ENCODE data around the gene TBCD.
"Not testable (repeated sequence)": the region's sequence is repeated elsewhere in the genome, so short reads cannot be mapped to it uniquely, and the experiment has no call there.

The TBCD gene

DNA sequence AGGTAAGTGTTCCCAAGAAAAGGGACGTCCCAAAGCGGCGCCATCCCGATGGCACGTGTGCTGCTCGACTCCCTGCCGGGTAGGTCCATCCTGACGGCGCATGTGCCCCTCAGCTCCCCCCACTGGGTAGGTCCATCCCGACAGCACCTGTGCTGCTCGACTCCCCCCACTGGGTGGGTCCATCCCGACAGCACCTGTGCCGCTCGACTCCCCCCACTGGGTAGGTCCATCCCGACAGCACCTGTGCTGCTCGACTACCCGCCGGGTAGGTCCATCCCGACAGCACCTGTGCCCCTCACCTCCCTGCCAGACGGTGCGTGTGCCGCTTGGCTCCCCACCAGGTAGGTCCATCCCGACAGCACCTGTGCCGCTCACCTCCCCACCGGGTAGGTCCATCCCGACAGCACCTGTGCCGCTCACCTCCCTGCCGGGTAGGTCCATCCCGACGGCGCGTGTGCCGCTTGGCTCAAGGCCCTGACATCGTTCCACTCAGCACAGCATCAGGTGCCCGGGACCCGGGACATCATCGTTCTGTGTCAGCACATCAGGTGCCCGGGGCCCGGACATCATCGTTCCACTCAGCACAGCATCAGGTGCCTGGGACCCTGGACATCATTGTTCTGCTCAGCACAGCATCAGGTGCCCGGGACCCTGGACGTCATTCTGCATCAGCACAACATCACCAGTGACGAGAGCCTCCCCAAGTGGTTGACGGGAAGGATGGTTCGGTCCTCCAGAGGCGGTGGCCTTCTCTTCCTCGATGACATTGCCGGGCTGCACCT lies 22.2 kb upstream of the TBCD start:
- DNase-seq = no peak

DNA sequence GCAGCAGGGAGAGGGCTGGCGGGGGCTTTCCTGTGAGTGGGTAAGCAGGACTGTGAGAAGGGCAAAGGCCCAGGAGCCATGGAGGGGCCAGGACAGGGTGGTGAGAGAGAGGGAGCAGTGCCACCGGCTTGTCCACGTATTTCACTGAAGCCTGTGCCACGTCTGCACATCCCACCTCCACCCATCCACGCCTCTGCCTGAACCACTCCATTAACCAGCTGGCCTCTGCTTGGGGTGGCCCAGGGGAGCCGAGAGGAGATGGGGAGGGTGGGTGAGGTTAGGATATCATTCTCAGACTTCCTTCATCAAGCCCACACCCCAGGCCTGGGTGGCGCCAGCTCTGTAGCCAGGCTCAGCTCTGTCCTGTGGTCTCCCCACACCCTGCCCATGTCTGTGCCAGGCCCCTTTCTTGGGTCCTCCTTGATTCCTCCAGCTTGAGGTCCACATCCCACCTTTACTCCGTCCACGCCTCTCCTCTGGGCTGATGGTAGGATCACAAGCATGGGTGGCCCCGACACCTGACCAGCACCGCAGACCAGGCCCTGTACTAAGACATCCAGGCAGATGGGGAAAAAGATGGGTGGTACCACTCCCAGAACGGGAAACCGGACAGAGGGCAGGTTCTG lies 19.6 kb upstream of the TBCD start:
- DNase-seq = no peak

DNA sequence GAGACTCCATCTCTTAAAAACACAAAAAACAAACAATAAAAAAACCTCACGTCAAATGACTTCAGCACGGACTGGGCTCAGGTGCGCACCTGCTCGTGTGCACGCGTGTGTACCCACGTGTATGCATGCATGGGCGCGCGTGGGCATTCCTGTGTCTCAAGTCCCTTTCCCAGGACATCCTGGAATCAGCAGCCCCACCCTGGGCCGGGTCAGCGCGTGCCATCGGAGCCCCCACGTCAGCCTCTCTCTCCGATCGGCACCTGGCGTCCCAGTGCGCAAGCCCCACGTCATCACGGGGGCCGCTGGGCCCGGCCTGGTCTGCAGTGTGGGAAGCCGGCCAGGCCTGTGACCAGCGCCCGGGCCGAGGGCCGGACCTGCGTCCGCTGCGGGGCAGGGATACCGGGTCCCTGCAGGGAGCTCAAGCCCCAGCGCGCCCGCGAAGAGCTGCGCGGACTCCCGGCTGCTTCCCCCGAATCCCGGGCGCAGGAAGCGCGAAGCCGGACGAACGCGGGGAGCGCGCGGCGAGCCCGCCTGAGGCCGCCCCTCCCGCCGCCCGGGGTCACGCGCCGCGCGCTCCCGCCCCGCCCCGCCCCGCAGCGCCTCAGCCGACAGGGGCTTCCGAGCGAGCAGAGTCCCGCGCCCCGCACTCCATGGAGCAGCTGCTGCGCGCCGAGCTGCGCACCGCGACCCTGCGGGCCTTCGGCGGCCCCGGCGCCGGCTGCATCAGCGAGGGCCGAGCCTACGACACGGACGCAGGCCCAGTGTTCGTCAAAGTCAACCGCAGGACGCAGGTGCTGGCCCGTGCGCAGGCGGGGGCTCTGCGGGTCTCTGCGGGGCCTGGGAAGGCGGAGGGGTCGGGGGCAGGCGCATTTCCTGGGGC lies 16.6 kb upstream of the TBCD start, which contains the start of gene FN3K:
Gene FN3K (plus strand): TSS at position 629 of the 880 bp plus-strand sequence. CDS start 22 bp downstream, at position 651.
- DNase-seq = peak; percentile 68

DNA sequence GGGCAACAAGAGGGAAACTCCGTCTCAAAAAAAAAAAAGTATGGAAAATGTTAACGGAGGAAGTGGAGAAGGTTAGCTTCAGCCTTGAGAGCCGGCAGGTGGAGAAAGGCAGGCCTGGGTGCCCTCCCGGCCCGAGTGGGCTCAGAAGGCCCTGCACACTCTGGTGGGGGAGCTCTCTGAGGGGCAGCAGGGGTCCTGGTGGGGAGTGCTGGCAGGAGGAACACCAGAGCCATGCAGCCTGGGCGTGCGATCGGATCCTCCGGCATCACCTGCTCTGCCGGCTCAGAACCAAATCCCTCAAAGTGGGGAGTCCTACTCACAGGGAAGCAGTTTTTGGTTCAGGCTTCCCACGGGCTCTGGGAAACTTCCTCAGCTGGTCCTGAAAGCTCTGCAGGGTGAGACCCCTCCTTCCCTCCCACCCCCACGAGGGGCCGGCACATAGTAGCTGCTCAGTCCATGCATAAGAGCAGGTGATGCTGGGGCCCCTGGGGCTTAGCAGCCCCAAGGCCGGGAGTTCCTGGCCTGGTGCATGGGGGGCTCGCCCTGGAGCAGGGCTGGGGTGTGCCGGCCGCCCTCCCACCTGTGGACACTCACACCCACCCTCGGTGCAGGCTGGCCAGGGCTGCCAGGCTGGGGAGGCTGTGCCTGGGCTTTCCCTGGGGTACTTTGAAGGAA lies 15.2 kb upstream of the TBCD start:
- DNase-seq = no peak

DNA sequence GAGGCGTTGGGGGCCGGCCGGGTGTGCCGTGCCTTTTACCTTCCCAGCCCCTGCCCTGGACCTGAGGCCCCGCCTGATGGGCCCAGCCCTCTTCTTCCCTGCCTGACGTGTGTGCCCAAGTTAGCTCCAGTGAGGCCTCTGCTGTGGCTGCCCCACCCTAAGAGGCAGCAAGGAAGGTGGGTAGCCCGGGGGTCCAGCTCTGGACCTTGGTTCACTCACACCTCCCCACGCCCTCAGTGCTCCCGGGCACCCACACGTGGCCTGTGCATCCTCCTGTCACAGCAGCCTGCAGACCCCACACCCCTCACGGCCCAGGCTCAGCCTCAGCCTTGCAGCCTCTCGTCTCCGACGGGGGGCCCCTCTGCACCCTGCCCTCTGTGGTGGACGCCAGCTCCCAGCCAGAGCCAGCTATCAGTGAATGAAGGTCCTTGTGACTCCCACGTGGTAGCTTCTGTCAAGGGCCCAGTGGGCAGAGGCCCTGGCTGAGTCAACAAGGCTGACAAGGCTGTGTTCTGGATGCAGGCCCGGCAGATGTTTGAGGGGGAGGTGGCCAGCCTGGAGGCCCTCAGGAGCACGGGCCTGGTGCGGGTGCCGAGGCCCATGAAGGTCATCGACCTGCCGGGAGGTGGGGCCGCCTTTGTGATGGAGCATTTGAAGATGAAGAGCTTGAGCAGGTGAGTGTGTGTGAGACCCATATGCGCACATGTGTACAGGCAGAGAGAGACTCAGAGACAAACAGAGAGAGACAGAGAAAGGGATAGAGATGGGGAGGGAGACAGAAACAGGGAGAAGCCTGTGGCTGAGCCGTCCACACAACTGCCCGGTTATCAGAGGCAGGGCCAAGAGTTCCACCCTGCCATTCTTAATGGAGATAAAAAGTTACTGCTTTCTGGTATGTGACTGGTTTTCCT lies 13.6 kb upstream of the TBCD start:
- no peak for DNase-seq

DNA sequence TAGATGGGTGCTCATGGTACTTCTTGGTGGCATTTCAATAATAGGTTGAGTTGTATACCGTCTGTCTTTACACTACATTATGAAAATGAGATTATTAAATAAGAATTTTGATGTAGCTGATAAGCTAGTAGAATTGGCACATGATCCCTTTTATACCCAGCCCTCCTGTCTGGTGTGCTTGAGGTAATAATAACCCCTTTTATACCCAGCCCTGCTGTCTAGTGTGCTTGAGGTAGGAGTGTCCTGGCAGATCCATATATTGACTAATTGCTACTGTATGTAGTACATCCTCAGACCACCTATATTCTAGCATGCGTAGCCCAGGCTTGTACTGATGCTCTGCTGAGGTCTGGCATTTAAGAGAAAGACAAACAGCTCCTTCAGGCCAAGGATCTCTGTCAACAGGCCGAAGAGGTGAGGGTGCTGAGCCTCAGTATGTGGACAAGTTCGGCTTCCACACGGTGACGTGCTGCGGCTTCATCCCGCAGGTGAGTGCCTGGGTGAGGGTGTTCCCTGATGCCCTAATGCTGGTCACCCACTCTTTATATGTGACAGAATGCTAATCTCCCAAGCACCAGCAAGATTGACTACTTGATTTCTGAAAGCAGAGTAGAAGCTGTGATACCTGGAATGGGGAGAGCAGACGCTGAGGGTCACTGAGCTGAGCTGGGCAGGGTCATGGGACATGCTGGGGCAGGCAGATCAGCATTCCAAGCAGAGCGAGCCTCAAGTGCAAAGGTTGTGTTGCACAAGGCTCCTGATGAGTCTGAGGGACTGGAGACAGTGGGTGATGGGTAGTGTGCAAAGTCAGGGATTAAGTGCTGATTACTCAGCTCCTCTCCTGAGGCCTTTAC lies 10.7 kb upstream of the TBCD start:
- no peak for DNase-seq

DNA sequence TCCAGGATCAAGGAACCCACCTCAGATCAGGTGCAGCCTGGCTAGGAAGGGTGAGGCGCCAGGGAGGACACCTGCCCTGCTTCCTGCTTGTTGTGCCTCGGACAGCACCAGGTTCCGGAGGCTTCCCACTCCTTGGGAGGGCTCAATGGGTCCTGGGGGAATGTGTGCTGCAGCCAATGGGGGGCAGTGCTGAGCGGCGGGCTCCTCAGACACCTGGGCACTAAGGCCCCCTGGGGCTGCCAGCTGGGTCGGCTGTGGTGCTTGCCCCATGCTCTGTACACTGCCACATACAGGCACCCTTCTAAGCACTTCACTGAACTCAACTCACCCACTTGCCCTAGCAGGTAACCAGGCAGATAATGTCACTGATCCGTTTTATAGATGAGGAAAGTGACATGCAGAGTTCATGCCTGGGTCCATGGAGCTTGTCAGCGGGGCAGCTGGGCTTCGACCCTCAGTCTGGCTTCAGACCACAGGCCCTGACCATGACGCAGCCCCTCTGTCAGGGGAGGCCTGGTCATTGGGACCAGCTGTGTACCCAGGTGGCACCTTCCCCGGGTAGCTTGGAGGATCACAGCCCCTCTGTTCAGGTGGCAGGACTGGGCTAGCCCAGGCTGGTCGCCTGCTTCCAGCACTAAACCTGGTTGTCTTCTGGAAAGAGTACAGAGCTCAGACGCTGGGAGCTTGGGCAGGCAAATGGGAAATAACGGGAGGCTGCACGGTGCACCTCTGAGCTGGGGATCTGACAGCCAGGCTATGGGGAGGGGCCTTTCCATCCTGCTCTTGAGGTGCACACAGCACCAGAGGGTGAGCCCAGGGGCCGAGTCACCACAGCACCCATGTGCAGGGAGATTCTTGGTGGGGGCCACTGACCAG lies 8.3 kb upstream of the TBCD start:
- DNase-seq = no peak

DNA sequence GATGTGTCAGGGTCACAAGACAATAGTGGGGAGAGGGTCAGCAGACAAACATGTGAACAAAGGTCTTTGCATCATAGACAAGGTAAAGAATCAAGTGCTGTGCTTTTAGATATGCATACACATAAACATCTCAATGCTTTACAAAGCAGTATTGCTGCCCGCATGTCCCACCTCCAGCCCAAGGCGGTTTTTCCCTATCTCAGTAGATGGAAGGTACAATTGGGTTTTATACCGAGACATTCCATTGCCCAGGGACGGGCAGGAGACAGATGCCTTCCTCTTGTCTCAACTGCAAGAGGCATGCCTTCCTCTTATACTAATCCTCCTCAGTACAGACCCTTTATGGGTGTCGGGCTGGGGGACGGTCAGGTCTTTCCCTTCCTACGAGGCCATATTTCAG lies 7.1 kb upstream of the TBCD start:
- not testable (repeated sequence) for DNase-seq

DNA sequence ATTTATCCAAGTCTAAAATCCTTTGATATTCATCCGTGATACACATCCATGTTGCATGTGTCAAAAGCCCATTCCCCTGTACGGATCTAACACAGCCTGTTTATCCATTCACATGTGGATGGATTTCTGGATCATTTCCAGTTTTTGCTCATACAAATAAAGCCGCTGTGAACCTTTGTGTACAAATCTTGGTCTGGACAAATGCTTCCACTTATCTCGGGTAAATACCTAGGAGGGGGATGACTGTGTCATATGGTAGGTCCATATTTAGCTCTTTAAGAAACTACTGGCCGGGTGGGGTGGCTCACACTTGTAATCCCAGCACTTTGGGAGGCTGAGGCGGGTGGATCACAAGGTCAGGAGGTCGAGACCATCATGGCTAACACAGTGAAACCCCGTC lies 6.3 kb upstream of the TBCD start:
- DNase-seq = no peak

DNA sequence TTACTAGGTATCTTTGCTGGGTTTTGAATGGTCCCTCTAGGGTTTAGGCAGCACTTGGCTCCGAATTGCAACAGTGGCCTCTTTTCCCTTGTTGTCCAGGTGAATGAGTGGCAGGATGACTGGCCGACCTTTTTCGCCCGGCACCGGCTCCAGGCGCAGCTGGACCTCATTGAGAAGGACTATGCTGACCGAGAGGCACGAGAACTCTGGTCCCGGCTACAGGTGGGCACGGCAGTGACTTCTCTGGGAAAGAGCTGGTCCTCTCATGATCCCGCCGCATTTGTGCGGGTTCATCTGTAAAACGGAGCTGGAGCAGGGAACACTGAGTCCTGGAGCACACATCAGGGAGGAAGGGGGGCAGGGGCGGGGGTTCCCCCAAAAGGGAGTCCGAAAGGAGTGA lies 3.1 kb upstream of the TBCD start:
- no peak for DNase-seq

DNA sequence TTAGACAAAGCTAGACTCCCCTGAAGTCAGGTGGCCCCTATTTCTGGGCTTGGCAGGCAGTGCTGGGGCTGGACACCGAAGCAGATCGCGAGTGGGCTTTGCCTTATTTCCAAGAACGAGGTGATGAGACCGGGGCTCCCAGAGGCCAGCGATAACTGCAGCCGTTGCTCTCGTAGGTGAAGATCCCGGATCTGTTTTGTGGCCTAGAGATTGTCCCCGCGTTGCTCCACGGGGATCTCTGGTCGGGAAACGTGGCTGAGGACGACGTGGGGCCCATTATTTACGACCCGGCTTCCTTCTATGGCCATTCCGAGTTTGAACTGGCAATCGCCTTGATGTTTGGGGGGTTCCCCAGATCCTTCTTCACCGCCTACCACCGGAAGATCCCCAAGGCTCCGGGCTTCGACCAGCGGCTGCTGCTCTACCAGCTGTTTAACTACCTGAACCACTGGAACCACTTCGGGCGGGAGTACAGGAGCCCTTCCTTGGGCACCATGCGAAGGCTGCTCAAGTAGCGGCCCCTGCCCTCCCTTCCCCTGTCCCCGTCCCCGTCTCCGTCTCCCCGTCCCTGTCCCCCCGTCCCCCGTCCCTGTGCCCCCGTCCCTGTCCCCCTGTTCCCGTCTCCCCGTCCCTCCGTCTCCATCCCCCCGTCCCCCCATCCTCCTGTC lies 1.5 kb upstream of the TBCD start:
- DNase-seq = peak; percentile 59

DNA sequence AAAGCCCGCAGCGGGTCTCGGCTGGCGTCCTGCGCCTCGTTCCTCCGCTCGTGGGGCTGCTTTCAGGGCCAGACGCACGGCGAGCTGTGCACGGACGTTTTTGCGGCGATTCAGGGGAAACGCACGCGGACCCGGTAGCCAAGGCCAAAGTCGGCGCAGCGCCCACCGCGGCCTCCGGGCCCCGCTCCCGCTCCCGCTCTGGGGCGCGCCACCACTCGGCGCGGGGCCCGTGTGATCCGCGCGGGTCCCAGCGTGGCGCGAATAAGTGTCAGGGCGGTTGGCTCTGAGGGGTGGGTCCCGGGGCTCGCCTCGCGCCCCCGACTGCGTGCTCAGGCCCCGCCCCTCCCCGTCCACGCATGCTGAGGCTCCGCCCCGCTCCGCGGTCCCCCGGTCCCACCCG lies 694 bp upstream of the TBCD start:
- no peak for DNase-seq

DNA sequence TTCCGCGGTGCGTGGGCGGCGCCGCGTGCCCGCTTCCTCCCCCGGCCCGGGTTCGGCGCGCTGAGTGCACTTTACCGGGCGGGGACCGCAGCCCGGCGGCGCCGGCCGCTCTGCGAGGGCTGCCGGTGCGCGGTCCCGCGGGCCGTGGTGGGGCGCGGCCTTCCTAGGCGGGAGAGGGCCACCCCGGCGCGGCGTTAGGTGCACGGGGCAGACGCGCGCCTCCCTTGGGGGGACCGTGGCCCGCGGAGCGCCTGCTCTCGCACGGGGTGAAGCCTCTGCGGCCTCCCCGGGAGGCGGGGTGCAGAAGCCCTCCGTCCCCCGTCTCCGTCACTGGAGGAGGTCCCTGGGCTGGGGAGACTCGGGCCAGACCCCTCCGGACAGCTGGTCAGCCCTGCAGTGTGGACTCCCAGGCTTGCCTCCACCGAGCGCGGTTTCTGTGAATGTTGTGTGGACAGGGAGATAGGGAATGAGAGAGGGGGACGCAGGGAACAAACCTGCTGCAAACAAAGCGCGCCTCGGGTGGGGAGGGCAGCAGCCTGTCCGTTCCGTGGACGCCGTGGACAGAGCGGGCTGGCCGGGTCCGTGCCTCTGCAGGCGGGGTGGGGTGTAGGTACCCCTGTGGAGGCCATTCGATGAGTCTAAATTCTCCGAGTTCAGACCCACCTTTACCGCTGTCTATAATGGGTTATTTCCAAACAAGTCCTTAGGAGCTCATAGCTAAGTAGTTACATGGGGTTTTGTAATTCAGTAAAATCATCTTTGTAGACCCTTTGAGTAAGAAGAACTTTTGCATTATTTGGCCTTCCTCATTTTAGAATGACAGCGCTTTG lies 721 bp downstream of the TBCD start:
- DNase-seq = no peak

DNA sequence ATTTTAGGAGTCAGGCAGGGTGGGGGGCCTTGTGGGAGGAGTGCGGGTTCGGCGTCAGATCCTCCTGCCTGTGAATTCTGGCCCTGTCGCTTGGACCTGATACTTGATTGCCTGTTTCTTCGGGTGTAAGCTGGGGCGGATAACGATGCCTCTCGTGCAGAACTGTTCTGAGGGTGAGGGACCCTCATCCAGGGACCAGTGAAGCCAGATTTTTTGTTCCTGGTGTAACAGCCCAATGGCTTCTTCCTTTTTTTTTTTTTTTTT lies 1.3 kb downstream of the TBCD start:
- no peak for DNase-seq

DNA sequence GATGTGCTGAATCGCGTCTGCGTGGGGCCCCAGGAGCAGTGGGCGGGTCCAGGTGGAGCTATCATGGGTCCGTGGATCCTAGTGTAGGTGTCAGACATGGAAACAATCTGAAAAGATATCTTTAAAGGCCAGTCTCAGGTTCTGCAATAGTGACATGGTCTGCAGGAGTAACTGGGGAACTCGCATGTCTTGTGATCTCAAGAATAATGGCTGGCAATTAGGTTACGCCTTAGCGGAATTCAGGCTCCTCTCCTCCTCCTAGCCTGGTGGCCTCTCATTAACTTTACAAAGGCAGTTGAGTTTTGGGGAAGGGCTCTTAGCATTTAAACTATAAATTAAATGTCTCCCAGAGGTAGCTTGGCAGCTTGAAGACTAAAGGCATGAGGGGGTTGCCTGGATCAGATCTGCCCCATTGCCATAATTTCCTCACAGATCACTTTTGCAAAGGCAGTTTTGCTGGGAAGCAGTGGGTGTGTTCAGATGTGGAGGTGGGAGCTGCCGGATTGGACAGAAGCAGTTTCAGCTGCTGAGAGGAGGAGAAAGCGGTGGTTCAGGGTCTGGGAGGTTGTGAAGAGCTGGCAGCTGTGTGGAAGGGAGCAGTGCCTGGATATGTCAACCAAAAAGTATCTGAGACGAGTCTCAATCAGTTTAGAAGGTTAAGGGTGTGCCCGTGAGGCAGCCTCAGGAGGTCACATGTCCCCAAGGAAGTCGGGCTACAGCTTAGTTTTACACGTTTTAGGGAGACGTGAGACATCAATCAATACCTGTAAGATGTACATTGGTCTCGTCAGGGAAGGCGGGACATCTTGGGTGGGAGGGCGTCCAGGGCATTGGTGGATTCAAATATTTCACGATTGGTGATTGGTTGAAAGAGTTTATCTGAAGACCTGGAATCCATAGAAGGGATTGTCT lies 2.7 kb downstream of the TBCD start:
- DNase-seq = no peak

DNA sequence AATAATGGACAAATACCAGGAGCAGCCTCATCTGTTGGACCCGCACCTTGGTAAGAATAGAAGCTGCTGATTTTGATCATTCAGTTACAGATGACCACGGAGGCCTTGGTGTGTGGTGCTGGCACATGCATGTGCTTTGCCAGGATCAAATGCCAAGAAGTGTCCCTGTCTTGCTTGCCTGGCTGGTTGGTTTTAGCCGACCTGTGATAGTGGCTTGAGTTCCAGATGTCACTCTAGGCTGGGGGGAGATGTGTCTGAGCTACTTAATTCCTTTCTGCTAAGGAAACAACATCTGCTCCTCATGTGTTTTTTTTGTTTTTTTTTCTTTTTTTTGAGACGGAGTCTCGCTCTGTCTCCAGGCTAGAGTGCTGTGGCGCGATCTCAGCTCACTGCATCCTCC lies 4.3 kb downstream of the TBCD start:
- DNase-seq = no peak

DNA sequence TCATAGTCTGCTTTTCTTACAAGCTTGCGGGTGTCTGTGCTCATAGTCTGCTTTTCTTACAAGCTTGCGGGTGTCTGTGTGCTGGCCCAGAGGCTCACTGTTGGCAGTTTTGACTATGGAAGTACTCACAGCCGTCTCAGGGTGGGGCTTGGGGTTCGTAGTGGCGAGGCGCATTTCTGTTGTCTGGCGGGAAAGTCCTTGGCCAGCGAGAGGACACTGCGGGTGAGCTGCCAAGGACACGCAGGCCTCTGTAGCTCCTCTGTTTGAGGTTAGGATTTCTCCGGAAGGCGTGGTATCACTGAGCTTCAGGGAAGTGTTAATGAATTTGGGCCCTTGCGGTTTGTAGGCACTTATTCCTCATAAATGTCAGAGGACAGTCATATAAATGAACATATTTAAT lies 13.5 kb downstream of the TBCD start:
- no peak for DNase-seq
